ENCODE measurements around the gene OR6N2. TPM values are rescaled to one million over a fixed set of nuclear protein-coding genes. Genes with fewer than 3 reads are reported as not detected.

The OR6N2 gene
- total and polyA plus RNA-seq, 2 donors (not counting 1 experiment from before 2014, with no cell fraction given), result not detected

DNA sequence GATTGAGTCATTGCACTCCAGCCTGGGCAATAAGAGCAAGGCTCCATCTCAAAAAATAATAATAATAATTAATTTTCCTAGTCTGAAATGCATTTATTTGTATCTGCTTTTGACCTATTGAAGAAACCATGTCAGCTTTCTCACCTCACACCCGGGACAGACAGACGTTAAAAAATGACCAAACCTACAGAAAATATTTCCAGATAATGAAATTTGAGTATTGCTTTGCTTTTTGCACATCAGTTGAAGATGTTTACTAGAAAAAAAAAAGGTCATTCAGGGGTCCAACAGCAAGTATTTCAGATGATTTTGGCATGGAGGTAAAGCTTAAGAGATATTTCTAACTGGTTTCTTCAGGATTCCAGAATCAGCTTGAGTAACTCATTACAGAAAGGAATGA is 26.6 kb downstream of the OR6N2 start, which contains the start of gene OR6K6:
Gene OR6K6, plus strand, starts transcription at position 301 of the 400 bp plus-strand sequence. CDS start 168 bp downstream, outside the sequence.
- Histone ChIP-seq H3K4me1 (ENCODE audit: control insufficient read depth, extremely low read depth, insufficient read depth, low read length) (no peaks in the 10 kb centered on the region), H3K4me3 (replicated peaks in 1 of 4; ENCODE audit: control extremely low read depth in 1 of 4, insufficient read depth in 1 of 4, low read depth in 3 of 4, low read length in 4 of 4) (no peak within 1 kb of the TSS)
- TF ChIP-seq, protein P1, sequence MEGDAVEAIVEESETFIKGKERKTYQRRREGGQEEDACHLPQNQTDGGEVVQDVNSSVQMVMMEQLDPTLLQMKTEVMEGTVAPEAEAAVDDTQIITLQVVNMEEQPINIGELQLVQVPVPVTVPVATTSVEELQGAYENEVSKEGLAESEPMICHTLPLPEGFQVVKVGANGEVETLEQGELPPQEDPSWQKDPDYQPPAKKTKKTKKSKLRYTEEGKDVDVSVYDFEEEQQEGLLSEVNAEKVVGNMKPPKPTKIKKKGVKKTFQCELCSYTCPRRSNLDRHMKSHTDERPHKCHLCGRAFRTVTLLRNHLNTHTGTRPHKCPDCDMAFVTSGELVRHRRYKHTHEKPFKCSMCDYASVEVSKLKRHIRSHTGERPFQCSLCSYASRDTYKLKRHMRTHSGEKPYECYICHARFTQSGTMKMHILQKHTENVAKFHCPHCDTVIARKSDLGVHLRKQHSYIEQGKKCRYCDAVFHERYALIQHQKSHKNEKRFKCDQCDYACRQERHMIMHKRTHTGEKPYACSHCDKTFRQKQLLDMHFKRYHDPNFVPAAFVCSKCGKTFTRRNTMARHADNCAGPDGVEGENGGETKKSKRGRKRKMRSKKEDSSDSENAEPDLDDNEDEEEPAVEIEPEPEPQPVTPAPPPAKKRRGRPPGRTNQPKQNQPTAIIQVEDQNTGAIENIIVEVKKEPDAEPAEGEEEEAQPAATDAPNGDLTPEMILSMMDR (conservative IDR thresholded peaks at IDR 0.05 in 1 of 2, IDR thresholded peaks at IDR 0.05 in 1 of 2; ENCODE audit: low read depth in 1 of 2, low read length in 2 of 2), result no peak
- no peak for TF ChIP-seq EZH2 (IDR thresholded peaks at IDR 0.05; ENCODE audit: low read length, missing control alignments)

DNA sequence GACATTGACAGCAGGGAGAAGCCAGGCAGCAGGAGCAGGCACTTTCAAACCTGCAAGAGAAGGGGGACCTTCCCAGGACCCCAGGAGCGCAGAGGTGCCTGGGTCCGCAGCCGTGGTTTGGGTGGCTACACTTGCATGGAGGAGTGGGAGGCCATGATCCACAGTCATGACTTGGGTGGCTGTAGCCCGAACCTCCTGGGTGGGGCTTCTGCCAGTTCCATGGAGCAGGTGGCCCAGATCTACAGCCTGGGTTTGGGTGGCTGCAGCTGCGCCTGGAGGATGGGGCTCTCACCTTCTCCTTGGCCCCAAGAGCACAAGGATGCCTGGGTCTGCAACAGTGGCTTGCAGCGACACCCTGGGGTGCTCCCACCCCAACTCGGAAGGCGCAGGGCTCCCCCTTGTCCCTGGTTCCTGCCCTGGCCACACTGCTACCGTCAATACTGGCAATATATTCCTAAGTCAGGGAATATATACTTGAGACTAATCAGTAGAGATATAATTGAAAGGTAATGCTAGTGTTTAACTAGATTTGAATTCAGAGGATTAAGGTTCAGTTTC is 28.8 kb downstream of the OR6N2 start:
- Histone ChIP-seq H3K9ac (ENCODE audit: insufficient read depth, low read length) (no peak overlapping the region), H3K4me3 (replicated peaks in 1 of 4; ENCODE audit: control extremely low read depth in 1 of 4, insufficient read depth in 1 of 4, low read depth in 3 of 4, low read length in 4 of 4) (no peak overlapping the region), H3K36me3 (ENCODE audit: control insufficient read depth, insufficient read depth, low read length) (no peaks in the 10 kb centered on the region), H3K27me3 (ENCODE audit: control insufficient read depth, insufficient read depth, low read length) (no peaks in the 10 kb centered on the region), H3K79me2 (ENCODE audit: control insufficient read depth, insufficient read depth, low read length) (no peaks in the 10 kb centered on the region), H2AFZ (ENCODE audit: low read length) (no peak overlapping the region), H3K27ac (ENCODE audit: insufficient read depth, low read length) (no peak overlapping the region), H3K9me3 (ENCODE audit: control insufficient read depth, insufficient read depth, low read depth, low read length) (no peaks in the 10 kb centered on the region), H4K20me1 (ENCODE audit: control insufficient read depth, extremely low read depth, insufficient read depth, low read length) (no peaks in the 10 kb centered on the region), H3K4me1 (ENCODE audit: control insufficient read depth, extremely low read depth, insufficient read depth, low read length) (no peaks in the 10 kb centered on the region), H3K4me2 (ENCODE audit: extremely low read depth, insufficient read depth, low read length) (no peak overlapping the region)
- TF ChIP-seq, protein P1 (conservative IDR thresholded peaks at IDR 0.05 in 1 of 2, IDR thresholded peaks at IDR 0.05 in 1 of 2; ENCODE audit: low read depth in 1 of 2, low read length in 2 of 2), result no peak
- no peak for TF ChIP-seq EZH2 (IDR thresholded peaks at IDR 0.05; ENCODE audit: low read length, missing control alignments)
- no peak for DNase-seq (ENCODE audit: low read depth in 2 of 2)

More for the DNA sequence above, 26.6 kb downstream of the OR6N2 start, which contains the start of gene OR6K6:
- Histone ChIP-seq H2AFZ (ENCODE audit: low read length) (no peak within 1 kb of the TSS), H3K9me3 (ENCODE audit: control insufficient read depth, insufficient read depth, low read depth, low read length) (no peaks in the 10 kb centered on the region), H3K9ac (ENCODE audit: insufficient read depth, low read length) (no peak within 1 kb of the TSS), H4K20me1 (ENCODE audit: control insufficient read depth, extremely low read depth, insufficient read depth, low read length) (no peaks in the 10 kb centered on the region), H3K36me3 (ENCODE audit: control insufficient read depth, insufficient read depth, low read length) (no peaks in the 10 kb centered on the region), H3K27me3 (ENCODE audit: control insufficient read depth, insufficient read depth, low read length) (no peaks in the 10 kb centered on the region), H3K27ac (ENCODE audit: insufficient read depth, low read length) (no peak within 1 kb of the TSS), H3K79me2 (ENCODE audit: control insufficient read depth, insufficient read depth, low read length) (no peaks in the 10 kb centered on the region), H3K4me2 (ENCODE audit: extremely low read depth, insufficient read depth, low read length) (no peak within 1 kb of the TSS)
- no peak for DNase-seq (ENCODE audit: low read depth in 2 of 2)

DNA sequence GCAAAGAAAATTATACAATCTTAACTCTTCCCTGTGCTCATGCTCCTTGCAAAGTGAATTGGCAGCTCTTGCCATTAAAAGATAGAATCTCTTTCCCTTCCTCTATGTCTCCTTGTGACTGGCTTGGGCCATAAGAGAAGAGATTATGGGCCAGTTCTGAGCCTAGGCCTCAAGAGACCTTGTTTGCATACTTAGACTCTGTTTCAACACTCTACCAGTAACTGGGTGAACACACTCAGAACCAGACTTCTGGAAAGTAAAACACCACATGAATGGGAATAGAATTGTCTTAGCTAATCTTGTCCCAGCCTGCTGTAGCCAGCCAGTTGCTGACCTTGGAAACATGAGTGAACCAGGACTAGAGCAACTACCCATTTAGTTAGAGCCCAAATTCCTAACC is 45.2 kb downstream of the OR6N2 start:
- no peak for DNase-seq (ENCODE audit: low read depth in 2 of 2)
- H3K79me2 ChIP-seq (ENCODE audit: control insufficient read depth, insufficient read depth, low read length), result no peaks in the 10 kb centered on the region
- H3K4me1 ChIP-seq (ENCODE audit: control insufficient read depth, extremely low read depth, insufficient read depth, low read length), result no peaks in the 10 kb centered on the region
- no peak overlapping the region for H3K27ac ChIP-seq (ENCODE audit: insufficient read depth, low read length)
- H3K4me2 ChIP-seq (ENCODE audit: extremely low read depth, insufficient read depth, low read length), result no peak overlapping the region
- H3K4me3 ChIP-seq (replicated peaks in 1 of 4; ENCODE audit: control extremely low read depth in 1 of 4, insufficient read depth in 1 of 4, low read depth in 3 of 4, low read length in 4 of 4), result no peak overlapping the region
- no peak overlapping the region for H2AFZ ChIP-seq (ENCODE audit: low read length)
- no peaks in the 10 kb centered on the region for H3K27me3 ChIP-seq (ENCODE audit: control insufficient read depth, insufficient read depth, low read length)
- H3K9ac ChIP-seq (ENCODE audit: insufficient read depth, low read length), result no peak overlapping the region
- no peaks in the 10 kb centered on the region for H3K9me3 ChIP-seq (ENCODE audit: control insufficient read depth, insufficient read depth, low read depth, low read length)
- H3K36me3 ChIP-seq (ENCODE audit: control insufficient read depth, insufficient read depth, low read length), result no peaks in the 10 kb centered on the region
- no peaks in the 10 kb centered on the region for H4K20me1 ChIP-seq (ENCODE audit: control insufficient read depth, extremely low read depth, insufficient read depth, low read length)
- TF ChIP-seq, protein P1 (conservative IDR thresholded peaks at IDR 0.05 in 1 of 2, IDR thresholded peaks at IDR 0.05 in 1 of 2; ENCODE audit: low read depth in 1 of 2, low read length in 2 of 2), result no peak
- no peak for TF ChIP-seq EZH2 (IDR thresholded peaks at IDR 0.05; ENCODE audit: low read length, missing control alignments)

Data from fibroblast of lung (primary cell).